GM12878 (cell line): ENCODE measurements around the gene TRIM23. TPM values are rescaled to one million over a fixed set of nuclear protein-coding genes. Genes with fewer than 3 reads are reported as not detected.

ENCODE experiments used
- ATAC-seq: fragments of 200-7000 bp; cut with Tn5 transposase; 3 replicates; pipeline ENCODE4 v1.9.1; 2020; ENCODE audit warnings: mild to moderate bottlenecking, moderate library complexity
- BruUV-seq: library from RNA; stranded (reverse); fragments of 400-500 nt; replicated peaks from 2 replicates; lab custom pipeline; 2021; lab: Mats Ljungman, UMichigan
- CTCF ChIA-PET: fragments of 300-600 bp; sonication (Branson Sonifier 250); formaldehyde crosslinking; extraction: SDS; loops from one replicate; lab custom pipeline; 2021; ENCODE audit warnings: inconsistent platforms; lab: Yijun Ruan, JAX
- POLR2A ChIA-PET: fragments of 350-600 bp; formaldehyde crosslinking; extraction: SDS; loops from one replicate; lab custom pipeline; 2021; ENCODE audit warnings: inconsistent platforms; lab: Charles Lee
- RAD21 ChIA-PET: fragments of 300-600 bp; sonication (Branson Sonifier 250); formaldehyde crosslinking; loops from one replicate; lab custom pipeline; 2023; ENCODE audit warnings: antibody characterized with exemption; ENCODE audit not compliant: unreplicated experiment; lab: Charles Lee
- SMC1A ChIA-PET: fragments of 300-600 bp; sonication (Branson Sonifier 250); formaldehyde crosslinking; loops from one replicate; lab custom pipeline; 2023; ENCODE audit not compliant: unreplicated experiment, uncharacterized antibody; lab: Charles Lee
- DNase-seq: peaks from one replicate; pipeline ENCODE4 v3.0.0-alpha.2; 2011; ENCODE audit warnings: low read depth, low spot score
- FAIRE-seq: peaks from 3 replicates; lab custom pipeline; 2011; peaks lifted over from hg19 to GRCh38; lab: Jason Lieb, UNC
- H2AFZ ChIP-seq: 2 replicates; pipeline ENCODE4 v1.6.0; 2011; ENCODE audit warnings: low read depth, low read length, control low read depth; ENCODE audit not compliant: control insufficient read depth
- H3K27ac ChIP-seq: 2 replicates; pipeline ENCODE4 v1.5.1; 2011; ENCODE audit warnings: control low read depth; ENCODE audit not compliant: control insufficient read depth, insufficient read depth
- H3K27me3 ChIP-seq, 2 experiments: replicated peaks in 1 of 2; 2 replicates each; pipeline versions ENCODE4 v1.6.0 to v1.6.1; 2011; ENCODE audit warnings: low read length in 1 of 2; ENCODE audit not compliant: control insufficient read depth in 2 of 2, insufficient read depth in 2 of 2
- H3K36me3 ChIP-seq, 2 experiments: 2 replicates each; pipeline ENCODE4 v1.5.1; 2011; ENCODE audit warnings: low read length in 1 of 2; ENCODE audit not compliant: control insufficient read depth in 2 of 2, insufficient read depth in 2 of 2
- H3K4me1 ChIP-seq: 2 replicates; pipeline ENCODE4 v1.6.1; 2011; ENCODE audit warnings: mild to moderate bottlenecking, low read length, moderate library complexity, mixed read lengths; ENCODE audit not compliant: control insufficient read depth, insufficient read depth
- H3K4me2 ChIP-seq: 2 replicates; pipeline ENCODE4 v1.6.0; 2011; ENCODE audit warnings: control low read depth; ENCODE audit not compliant: control insufficient read depth, insufficient read depth
- H3K4me3 ChIP-seq: fragments of 200-600 bp; sonication (generic); 2 replicates; pipeline ENCODE4 v1.5.1; 2016
- H3K79me2 ChIP-seq: 2 replicates; pipeline ENCODE4 v1.6.0; 2011; ENCODE audit warnings: low read length; ENCODE audit not compliant: control insufficient read depth, insufficient read depth
- H3K9ac ChIP-seq: 2 replicates; pipeline ENCODE4 v1.8.0; 2011; ENCODE audit warnings: low read length, control low read depth, mixed read lengths; ENCODE audit not compliant: control insufficient read depth, insufficient read depth
- H3K9me3 ChIP-seq: replicated peaks from 3 replicates; pipeline ENCODE4 v1.5.1; 2011; ENCODE audit warnings: mild to moderate bottlenecking, low read length; ENCODE audit not compliant: control insufficient read depth, insufficient read depth
- H4K20me1 ChIP-seq: 2 replicates; pipeline ENCODE4 v1.6.0; 2011; ENCODE audit not compliant: control insufficient read depth, insufficient read depth
- BACH1 ChIP-seq: fragments of 450-650 bp; IDR thresholded peaks from 2 replicates; pipeline ENCODE4 v1.6.1; 2017; ENCODE audit warnings: mild to moderate bottlenecking, borderline replicate concordance
- BRCA1 ChIP-seq: IDR thresholded peaks from 2 replicates; pipeline ENCODE4 v1.6.1; 2011; ENCODE audit warnings: low read depth, low read length, improper control_type of control experiment
- CREM ChIP-seq: IDR thresholded peaks from 2 replicates; pipeline ENCODE4 v1.6.1; 2014; ENCODE audit warnings: antibody characterized with exemption, low read depth
- DPF2 ChIP-seq: fragments of 450-650 bp; IDR thresholded peaks from 2 replicates; pipeline ENCODE4 v1.6.1; 2017; ENCODE audit warnings: mild to moderate bottlenecking
- FOXK2 ChIP-seq: fragments of 450-650 bp; IDR thresholded peaks from 2 replicates; pipeline ENCODE4 v1.6.1; 2017; ENCODE audit warnings: mild to moderate bottlenecking, moderate library complexity
- HDAC6 ChIP-seq: fragments of 200-600 bp; sonication (generic); IDR thresholded peaks from one replicate; pipeline ENCODE4 v1.8.0; 2017; ENCODE audit warnings: antibody characterized with exemption; ENCODE audit not compliant: unreplicated experiment
- HDGF ChIP-seq: fragments of 450-650 bp; IDR thresholded peaks from 2 replicates; pipeline ENCODE4 v1.6.1; 2016; ENCODE audit warnings: antibody characterized with exemption
- HSF1 ChIP-seq: fragments of 150-350 bp; IDR thresholded peaks from 2 replicates; pipeline ENCODE4 v1.6.1; 2014; ENCODE audit warnings: mild to moderate bottlenecking, low read depth, low read length
- KDM1A ChIP-seq: fragments of 200-600 bp; sonication (generic); IDR thresholded peaks from 2 replicates; pipeline ENCODE4 v1.6.1; 2016; ENCODE audit warnings: borderline replicate concordance
- LARP7 ChIP-seq: fragments of 450-650 bp; IDR thresholded peaks from 2 replicates; pipeline ENCODE4 v1.6.1; 2017; ENCODE audit warnings: mild to moderate bottlenecking
- MEF2A ChIP-seq: IDR thresholded peaks from 2 replicates; pipeline ENCODE4 v1.6.1; 2011; ENCODE audit warnings: low read depth, mild to moderate bottlenecking, low read length, moderate library complexity; ENCODE audit not compliant: insufficient read depth
- NBN ChIP-seq: fragments of 450-650 bp; IDR thresholded peaks from 2 replicates; pipeline ENCODE4 v1.6.1; 2016
- SIX5 ChIP-seq: IDR thresholded peaks from 2 replicates; pipeline ENCODE4 v1.6.1; 2011; ENCODE audit warnings: mild to moderate bottlenecking, low read depth, low read length, moderate library complexity; ENCODE audit not compliant: severe bottlenecking
- SMAD1 ChIP-seq: fragments of 450-650 bp; IDR thresholded peaks from 2 replicates; pipeline ENCODE4 v1.6.1; 2018; ENCODE audit warnings: mild to moderate bottlenecking, low read depth; ENCODE audit not compliant: partially characterized antibody
- SP1 ChIP-seq: IDR thresholded peaks from one replicate; pipeline ENCODE4 v1.6.1; 2011; ENCODE audit warnings: low read depth, low read length
- SUPT20H ChIP-seq: IDR thresholded peaks from 2 replicates; pipeline ENCODE4 v1.6.1; 2011; ENCODE audit warnings: low read depth, mild to moderate bottlenecking, low read length, moderate library complexity, borderline replicate concordance; ENCODE audit not compliant: control insufficient read depth
- TARDBP ChIP-seq: IDR thresholded peaks from 2 replicates; pipeline ENCODE4 v1.6.1; 2016; ENCODE audit warnings: borderline replicate concordance
- WGBS: methylation state at CpG from one replicate; pipeline ENCODE4 v1.1.6; 2016; ENCODE audit warnings: low lambda C conversion rate; ENCODE audit not compliant: insufficient replicate concordance, insufficient coverage; ENCODE audit errors: missing lambda C conversion rate; 5-methylcytosine and 5-hydroxymethylcytosine counted together
- in situ Hi-C: fragments of 300-500 bp; cut with MboI; formaldehyde crosslinking; loops from 9 replicates; pipeline ENCODE4 v1.14.3; 2018; ENCODE audit warnings: mixed read lengths
- intact Hi-C: fragments of 100-400 bp; cut with micrococcal nuclease; formaldehyde crosslinking; loops from one replicate; pipeline ENCODE4 v1.14.2; 2022; ENCODE audit not compliant: unreplicated experiment
- polyA plus RNA-seq, 11 experiments: library from polyadenylated mRNA; depleted of rRNA in 4 of 11; unstranded in 6 of 11; stranded (reverse) in 5 of 11; fragments of >200 nt; fragmentation: Nextera tagmentation in 4 of 11; fragmentation: Illumina TruSeq in 1 of 11; extraction: Ambion mirVana in 4 of 11; extraction: Trizol in 1 of 11; gene quantifications; 1 replicate in 1 of 11; 2 replicates in 10 of 11; pipeline versions ENCODE4 v1.2.1 to v1.2.3, GENCODE V29; 2011 to 2016; ENCODE audit warnings: inconsistent platforms in 2 of 11, missing spikeins in 2 of 11, low read depth in 1 of 11
- total RNA-seq, 4 experiments: library from RNA; depleted of rRNA in 3 of 4; stranded (reverse); fragments of >200 nt in 3 of 4; fragmentation: Illumina TruSeq in 1 of 4; extraction: Trizol in 1 of 4; gene quantifications; 2 replicates each; pipeline versions ENCODE4 v1.2.1 to v1.2.3, GENCODE V29; 2013 to 2021
- TF ChIP-seq, protein P1 (sequence below): fragments of 450-650 bp; IDR thresholded peaks from 2 replicates; pipeline ENCODE4 v1.6.1; 2017; ENCODE audit warnings: low read depth, mild to moderate bottlenecking, moderate library complexity
- TF ChIP-seq, protein P2 (sequence below): fragments of 450-650 bp; IDR thresholded peaks from 2 replicates; pipeline ENCODE4 v1.6.1; 2016; ENCODE audit warnings: mild to moderate bottlenecking
- TF ChIP-seq, protein P3 (sequence below): IDR thresholded peaks from 2 replicates; pipeline ENCODE4 v1.6.1; 2012; ENCODE audit warnings: low read depth, low read length, improper control_type of control experiment

Gene TRIM23
- total and polyA plus RNA-seq, 10 of the 15 experiments (the other 5 are each of a cell fraction or from before 2014, with no cell fraction given): 1.9 to 5.0 (median 2.4) TPM

GRCh38 chr5:65620021-65620420, 4.1 kb downstream of the TRIM23 start (continued):
- TF ChIP-seq, protein P1, sequence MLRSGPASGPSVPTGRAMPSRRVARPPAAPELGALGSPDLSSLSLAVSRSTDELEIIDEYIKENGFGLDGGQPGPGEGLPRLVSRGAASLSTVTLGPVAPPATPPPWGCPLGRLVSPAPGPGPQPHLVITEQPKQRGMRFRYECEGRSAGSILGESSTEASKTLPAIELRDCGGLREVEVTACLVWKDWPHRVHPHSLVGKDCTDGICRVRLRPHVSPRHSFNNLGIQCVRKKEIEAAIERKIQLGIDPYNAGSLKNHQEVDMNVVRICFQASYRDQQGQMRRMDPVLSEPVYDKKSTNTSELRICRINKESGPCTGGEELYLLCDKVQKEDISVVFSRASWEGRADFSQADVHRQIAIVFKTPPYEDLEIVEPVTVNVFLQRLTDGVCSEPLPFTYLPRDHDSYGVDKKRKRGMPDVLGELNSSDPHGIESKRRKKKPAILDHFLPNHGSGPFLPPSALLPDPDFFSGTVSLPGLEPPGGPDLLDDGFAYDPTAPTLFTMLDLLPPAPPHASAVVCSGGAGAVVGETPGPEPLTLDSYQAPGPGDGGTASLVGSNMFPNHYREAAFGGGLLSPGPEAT: no peak
- TF ChIP-seq SUPT20H (no peak), SMAD1 (no peak), MEF2A (no peak), NBN (no peak), BACH1 (no peak), LARP7 (no peak), BRCA1 (no peak), HDGF (no peak), HSF1 (no peak)

- no peak for DNase-seq
- Histone ChIP-seq H3K4me2 (no peak overlapping the region), H4K20me1 (no peaks in the 10 kb centered on the region), H3K4me1 (no peaks in the 10 kb centered on the region), H3K9ac (no peak overlapping the region), H3K36me3 (peaks cover 0 to 25% of the 10 kb centered on the region in 2 experiments; a peak in 3 of 4 replicates), H2AFZ (no peak overlapping the region), H3K4me3 (no peak overlapping the region), H3K27ac (no peak overlapping the region), H3K9me3 (no peaks in the 10 kb centered on the region), H3K79me2 (no peaks in the 10 kb centered on the region), H3K27me3 (no peaks in the 10 kb centered on the region)
- no peak for ATAC-seq
- ChIA-PET CTCF (no interaction called here), POLR2A (interaction anchor here (0.9 kb wide), 1 partner anchor 9 kb away, joined by 4 read pairs; no protein-coding TSS in a partner anchor), SMC1A (interaction anchor here (0.9 to 1.9 kb wide), 3 partner anchors 8 to 49 kb away, joined by 3 to 7 read pairs (median 3); no protein-coding TSS in a partner anchor), RAD21 (no interaction called here)
- FAIRE-seq: no peak
- intact Hi-C loops: no loop called here
- WGBS: 78% methylated on average over 4 of the region's 4 CpGs
- in situ Hi-C loops: no loop called here
- BruUV-seq: no TSS peak
- no peak for TF ChIP-seq HDAC6
- TF ChIP-seq KDM1A: no peak
- TF ChIP-seq NBN: no peak
- TF ChIP-seq, protein P2, sequence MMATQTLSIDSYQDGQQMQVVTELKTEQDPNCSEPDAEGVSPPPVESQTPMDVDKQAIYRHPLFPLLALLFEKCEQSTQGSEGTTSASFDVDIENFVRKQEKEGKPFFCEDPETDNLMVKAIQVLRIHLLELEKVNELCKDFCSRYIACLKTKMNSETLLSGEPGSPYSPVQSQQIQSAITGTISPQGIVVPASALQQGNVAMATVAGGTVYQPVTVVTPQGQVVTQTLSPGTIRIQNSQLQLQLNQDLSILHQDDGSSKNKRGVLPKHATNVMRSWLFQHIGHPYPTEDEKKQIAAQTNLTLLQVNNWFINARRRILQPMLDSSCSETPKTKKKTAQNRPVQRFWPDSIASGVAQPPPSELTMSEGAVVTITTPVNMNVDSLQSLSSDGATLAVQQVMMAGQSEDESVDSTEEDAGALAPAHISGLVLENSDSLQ: no peak
- no peak for TF ChIP-seq FOXK2
- no peak for TF ChIP-seq SIX5
- TF ChIP-seq DPF2: no peak
- TF ChIP-seq CREM: no peak
- no peak for TF ChIP-seq SP1
- TF ChIP-seq, protein P3, sequence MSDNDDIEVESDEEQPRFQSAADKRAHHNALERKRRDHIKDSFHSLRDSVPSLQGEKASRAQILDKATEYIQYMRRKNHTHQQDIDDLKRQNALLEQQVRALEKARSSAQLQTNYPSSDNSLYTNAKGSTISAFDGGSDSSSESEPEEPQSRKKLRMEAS: no peak
- no peak for TF ChIP-seq TARDBP
These were observed 11.7 kb downstream of the TRIM23 start for GRCh38 chr5:65612298-65612907.
